GM21786 (cell line): ENCODE measurements around the gene WRNIP1.

ENCODE experiments used
- ATAC-seq: cut with Tn5 transposase; IDR thresholded peaks from one replicate; pipeline ENCODE4 v1.9.1; 2021; ENCODE audit not compliant: unreplicated experiment

Gene WRNIP1

GRCh38 chr6:2765166-2765895 lies at the start of gene WRNIP1:
Gene WRNIP1, plus strand, starts transcription at chr6:2765393. Its CDS starts 230 bp downstream, at chr6:2765623.
- ATAC-seq: peak; percentile 88

- no peak for ATAC-seq
These were observed 49.5 kb upstream of the WRNIP1 start for GRCh38 chr6:2715737-2716136.

GRCh38 chr6:2716936-2717700 lies 48.1 kb upstream of the WRNIP1 start:
- no peak for ATAC-seq

- ATAC-seq: no peak
These were observed 46.7 kb upstream of the WRNIP1 start for GRCh38 chr6:2718334-2719092.

GRCh38 chr6:2719093-2719455 lies 46.1 kb upstream of the WRNIP1 start:
- ATAC-seq: no peak

- no peak for ATAC-seq
These were observed 44.0 kb upstream of the WRNIP1 start for GRCh38 chr6:2721219-2721618.

GRCh38 chr6:2725364-2725988 lies 39.7 kb upstream of the WRNIP1 start:
- no peak for ATAC-seq

- peak; percentile 65 for ATAC-seq
These were observed 39.1 kb upstream of the WRNIP1 start for GRCh38 chr6:2725999-2726567.

GRCh38 chr6:2729921-2730320 lies 35.3 kb upstream of the WRNIP1 start:
- ATAC-seq: no peak

GRCh38 chr6:2730353-2731107 lies 34.7 kb upstream of the WRNIP1 start:
- no peak for ATAC-seq

GRCh38 chr6:2731281-2731909 lies 33.8 kb upstream of the WRNIP1 start:
- ATAC-seq: no peak

GRCh38 chr6:2732503-2733089 lies 32.6 kb upstream of the WRNIP1 start:
- no peak for ATAC-seq

GRCh38 chr6:2733324-2733723 lies 31.9 kb upstream of the WRNIP1 start:
- peak; percentile 82 for ATAC-seq

GRCh38 chr6:2733736-2734480 lies 31.3 kb upstream of the WRNIP1 start:
- no peak for ATAC-seq

- ATAC-seq: no peak
These were observed 30.6 kb upstream of the WRNIP1 start for GRCh38 chr6:2734488-2735166.

- ATAC-seq: no peak
These were observed 27.3 kb upstream of the WRNIP1 start for GRCh38 chr6:2737885-2738284.

GRCh38 chr6:2738373-2738979 lies 26.7 kb upstream of the WRNIP1 start:
- ATAC-seq: no peak

- ATAC-seq: no peak
These were observed 25.9 kb upstream of the WRNIP1 start for GRCh38 chr6:2739335-2739734.
